Nucleus accumbens (tissue), 56 donors: ENCODE results near the gene PTPN1.
A peak's percentile ranks its signal among the peaks of the same experiment; 100 is the strongest.
"Not testable (repeated sequence)": the region's sequence is repeated elsewhere in the genome, so short reads cannot be mapped to it uniquely, and the experiment has no call there.

Source experiments
- DNase-seq, 56 donors: peaks; one replicate each; lab custom pipeline; 2025; lab: John Stamatoyannopoulos, UW

The PTPN1 gene

DNA sequence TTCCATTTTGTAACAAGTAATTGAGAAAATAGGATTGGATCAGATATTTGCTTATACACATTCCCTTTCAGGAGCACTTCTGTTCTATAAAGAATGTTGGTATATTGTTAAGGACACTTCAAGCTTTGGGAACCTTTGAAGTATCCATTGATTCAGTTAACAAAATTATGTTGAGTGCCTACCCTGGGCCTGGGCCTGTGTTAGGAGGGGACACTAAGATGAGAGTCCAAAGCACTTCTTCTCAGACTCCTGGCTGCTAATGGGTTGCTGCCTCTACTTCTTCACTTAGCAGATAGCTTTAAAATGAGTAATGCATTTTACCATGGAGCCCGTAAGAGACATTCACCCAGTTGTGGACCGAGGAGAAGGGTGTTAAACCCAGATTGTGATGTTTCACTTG, 40.3 kb downstream of the PTPN1 start:
- DNase-seq: no peak

- no peak for DNase-seq
Measured at GRCh38 chr20:50551288-50551687, 41.1 kb downstream of the PTPN1 start.

DNA sequence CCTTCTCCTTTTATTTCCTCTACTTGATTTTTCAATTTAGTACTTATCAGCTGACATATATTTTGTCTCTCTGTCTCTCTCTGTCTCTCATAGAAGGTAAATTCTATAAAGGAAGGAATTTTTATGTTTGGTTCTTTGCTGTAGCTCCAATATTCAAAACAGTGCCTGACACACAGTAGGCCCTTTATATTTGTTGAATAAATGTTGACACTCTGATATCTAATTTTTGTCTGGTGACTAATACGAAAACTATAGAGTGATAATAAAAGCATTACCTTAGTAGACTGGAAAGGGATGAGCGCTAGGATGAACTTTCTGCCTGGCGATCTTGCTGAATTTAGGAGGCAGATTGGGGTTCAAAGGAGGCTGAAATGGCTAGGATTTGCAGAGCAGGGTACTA, 42.8 kb downstream of the PTPN1 start:
- no peak for DNase-seq

GRCh38 chr20:50554694-50555579, 44.8 kb downstream of the PTPN1 start:
- no peak for DNase-seq

GRCh38 chr20:50555662-50556061, 45.5 kb downstream of the PTPN1 start:
- DNase-seq: no peak

- DNase-seq: no peak
Measured at GRCh38 chr20:50557549-50558134, 47.5 kb downstream of the PTPN1 start.

DNA sequence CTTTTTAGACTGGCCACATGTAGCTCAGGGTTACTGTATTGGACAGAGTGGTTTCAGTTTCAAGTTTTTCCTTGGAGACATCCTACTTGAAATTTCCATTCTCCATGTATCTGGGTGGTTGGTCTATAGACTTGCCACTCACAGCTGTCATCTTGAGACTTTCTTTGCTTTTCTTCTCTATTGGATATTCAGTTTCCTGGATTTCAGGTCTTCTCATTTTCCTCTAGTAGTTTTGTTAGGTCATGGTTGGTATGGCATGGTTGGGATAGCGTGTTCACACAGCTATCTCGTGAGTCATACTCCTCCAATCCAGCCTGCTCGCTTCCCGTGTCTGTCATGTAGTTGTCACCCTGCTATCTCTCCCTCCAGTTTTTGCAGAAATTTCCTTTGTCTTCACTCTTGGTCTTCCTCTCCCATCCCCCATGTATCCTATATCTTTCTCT, 48.3 kb downstream of the PTPN1 start:
- DNase-seq: no peak

DNA sequence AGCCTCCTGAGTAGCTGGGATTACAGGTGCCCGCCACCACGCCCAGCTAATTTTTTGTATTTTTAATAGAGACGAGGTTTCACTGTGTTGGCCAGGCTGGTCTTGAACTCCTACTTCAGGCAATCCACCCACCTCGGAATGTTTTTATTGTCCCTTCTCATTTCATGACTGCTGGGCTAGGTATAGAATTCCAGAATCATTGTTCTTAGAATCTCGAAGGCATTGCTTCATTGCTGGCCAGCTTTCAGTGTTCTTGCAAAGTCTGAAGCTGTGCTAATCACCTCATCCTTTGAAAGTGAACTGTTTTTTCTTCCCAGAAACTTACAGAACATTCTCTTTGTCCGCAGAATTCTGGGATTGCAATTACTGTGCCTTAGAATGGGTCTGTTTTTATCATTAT, 49.0 kb downstream of the PTPN1 start:
- no peak for DNase-seq

- no peak for DNase-seq
Measured at GRCh38 chr20:50559856-50560638, 49.9 kb downstream of the PTPN1 start.

DNA sequence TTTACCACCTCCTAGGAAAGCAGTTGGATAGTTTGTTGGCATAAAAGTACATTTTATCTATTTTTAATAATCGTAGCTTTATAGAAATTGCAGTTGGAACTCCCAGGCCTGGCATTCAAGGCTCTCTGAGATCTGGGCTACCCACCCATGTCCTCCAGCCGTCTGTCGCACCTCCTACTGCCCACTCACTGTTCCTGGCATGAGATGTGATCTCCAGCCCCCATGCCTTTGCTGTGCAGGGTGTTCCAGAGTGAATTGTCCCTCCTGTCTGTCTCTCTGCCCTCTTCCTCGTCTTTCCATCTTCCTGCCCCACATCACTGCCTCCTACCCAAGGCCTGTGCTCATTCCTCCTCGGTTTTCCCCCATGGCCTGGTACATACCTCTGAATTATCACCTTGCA, 50.7 kb downstream of the PTPN1 start:
- no peak for DNase-seq

DNA sequence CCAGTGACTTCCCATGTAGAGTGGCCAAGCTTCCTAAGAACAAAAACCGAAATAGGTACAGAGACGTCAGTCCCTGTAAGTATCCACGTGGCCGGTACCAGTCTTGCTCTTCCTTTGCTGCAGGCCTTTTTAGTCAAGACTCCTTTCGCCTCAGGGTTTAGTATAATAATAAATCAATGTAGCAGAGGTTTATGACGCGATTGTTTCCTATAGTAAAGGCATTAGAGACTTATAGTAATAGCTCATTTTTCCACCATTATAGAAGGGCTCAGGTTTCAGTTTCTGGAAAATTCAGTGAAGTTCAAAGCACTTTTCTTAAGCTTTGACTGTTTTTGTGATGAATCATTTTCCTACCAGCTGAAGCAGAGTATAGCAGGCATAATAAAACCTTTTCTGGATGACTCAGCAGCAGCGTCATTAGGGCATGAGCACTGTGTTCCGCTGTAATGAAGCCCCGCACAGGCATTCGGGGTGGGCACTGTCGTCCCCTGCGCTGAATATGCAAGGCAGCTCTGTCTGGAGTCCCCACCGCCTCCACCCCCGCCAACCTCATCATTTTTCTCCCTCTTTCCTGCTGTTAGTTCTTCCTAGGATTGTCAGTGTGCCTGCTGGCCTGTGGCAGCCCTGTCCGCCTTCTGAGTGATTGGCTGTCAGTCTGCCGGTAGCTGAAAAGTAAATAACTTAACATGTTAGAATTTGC, 51.3 kb downstream of the PTPN1 start:
- DNase-seq: peak in 31 of 56 donors; percentile 8 to 75 (median 42)

- no peak for DNase-seq
Measured at GRCh38 chr20:50562262-50562701, 52.1 kb downstream of the PTPN1 start.

GRCh38 chr20:50563133-50563944, 53.2 kb downstream of the PTPN1 start:
- no peak for DNase-seq

DNA sequence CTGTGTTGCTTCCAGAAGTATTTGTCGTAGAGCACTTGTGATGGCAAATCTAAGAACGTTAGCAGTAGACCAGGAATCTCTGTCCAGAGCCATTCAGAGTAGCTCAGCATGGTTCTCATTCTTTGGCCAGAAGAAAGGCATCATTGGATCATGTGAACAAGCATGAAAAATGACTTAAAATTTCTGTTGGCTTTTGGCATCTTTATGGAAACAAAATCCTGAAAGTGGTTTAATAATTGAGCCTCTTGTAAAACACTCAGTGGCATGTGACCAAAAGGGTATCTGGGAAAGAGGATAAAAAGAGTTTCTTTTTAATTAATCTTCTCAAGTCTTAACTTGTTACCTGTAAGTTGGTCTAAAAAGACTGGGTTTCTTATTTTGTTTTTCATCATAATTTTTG, 55.2 kb downstream of the PTPN1 start:
- no peak for DNase-seq

GRCh38 chr20:50565871-50566270, 55.7 kb downstream of the PTPN1 start:
- DNase-seq: no peak

- no peak for DNase-seq
Measured at GRCh38 chr20:50567860-50568548, 57.8 kb downstream of the PTPN1 start.

GRCh38 chr20:50568549-50568942, 58.4 kb downstream of the PTPN1 start:
- peak in 29 of 56 donors; percentile 16 to 78 (median 40) for DNase-seq

DNA sequence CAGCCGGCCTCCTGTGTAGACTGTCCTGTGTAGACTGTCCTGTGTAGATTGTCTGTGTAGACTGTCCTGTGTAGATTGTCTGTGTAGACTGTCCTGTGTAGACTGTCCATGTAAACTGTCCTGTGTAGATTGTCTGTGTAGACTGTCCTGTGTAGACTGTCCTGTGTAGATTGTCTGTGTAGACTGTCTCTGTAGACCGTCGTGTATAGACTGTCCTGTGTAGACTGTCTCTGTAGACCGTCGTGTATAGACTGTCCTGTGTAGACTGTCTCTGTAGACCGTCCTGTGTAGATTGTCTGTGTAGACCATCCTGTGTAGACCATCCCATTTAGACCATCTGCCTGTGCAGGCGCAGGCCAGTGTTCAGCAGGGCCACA, 59.3 kb downstream of the PTPN1 start:
- DNase-seq: not testable (repeated sequence)
